Left ventricle myocardium inferior (tissue), 1 donor: ENCODE results near the gene ZNF768. TPM values are rescaled to one million over a fixed set of nuclear protein-coding genes. Genes with fewer than 3 reads are reported as not detected.
A peak's percentile ranks its signal among the peaks of the same experiment; 100 is the strongest.

Experiments used
- DNase-seq: peaks from one replicate; pipeline ENCODE4 v3.0.0-alpha.2; 2020
- H3K27ac ChIP-seq: fragments of 200-600 bp; replicated peaks from 2 replicates; pipeline ENCODE4 v1.8.0; 2021
- H3K27me3 ChIP-seq: fragments of 200-600 bp; 2 replicates; pipeline ENCODE4 v1.8.0; 2021; ENCODE audit warnings: low read depth
- H3K36me3 ChIP-seq: fragments of 200-600 bp; 2 replicates; pipeline ENCODE4 v1.8.0; 2021
- H3K4me1 ChIP-seq: fragments of 200-600 bp; 2 replicates; pipeline ENCODE4 v1.8.0; 2021
- H3K4me3 ChIP-seq: fragments of 200-600 bp; 2 replicates; pipeline ENCODE4 v1.8.0; 2021; ENCODE audit warnings: mild to moderate bottlenecking, moderate library complexity
- H3K9me3 ChIP-seq: fragments of 200-600 bp; replicated peaks from 2 replicates; pipeline ENCODE4 v1.8.0; 2021
- intact Hi-C: fragments of 100-400 bp; cut with micrococcal nuclease; formaldehyde crosslinking; loops from one replicate; pipeline ENCODE4 v1.11.0; 2022
- total RNA-seq: library from RNA; stranded (reverse); fragmentation: NEBNext Ultra II Directional; extraction: Animal tissue kit (Norgen Biotek cat#: 25700); gene quantifications from one replicate; pipeline ENCODE4 v1.2.1, GENCODE V29; 2021
- TF ChIP-seq, protein P1 (sequence below): fragments of 200-600 bp; IDR thresholded peaks from 2 replicates; pipeline ENCODE4 v1.8.0; 2021; ENCODE audit warnings: antibody characterized with exemption, mild to moderate bottlenecking, borderline replicate concordance
- donor health status: DM: no; HTN: yes; CAD: no; lungs with severe emphysema.

Gene ZNF768
- total RNA-seq, 1 donor from 2014 or later = 61.1 TPM

DNA sequence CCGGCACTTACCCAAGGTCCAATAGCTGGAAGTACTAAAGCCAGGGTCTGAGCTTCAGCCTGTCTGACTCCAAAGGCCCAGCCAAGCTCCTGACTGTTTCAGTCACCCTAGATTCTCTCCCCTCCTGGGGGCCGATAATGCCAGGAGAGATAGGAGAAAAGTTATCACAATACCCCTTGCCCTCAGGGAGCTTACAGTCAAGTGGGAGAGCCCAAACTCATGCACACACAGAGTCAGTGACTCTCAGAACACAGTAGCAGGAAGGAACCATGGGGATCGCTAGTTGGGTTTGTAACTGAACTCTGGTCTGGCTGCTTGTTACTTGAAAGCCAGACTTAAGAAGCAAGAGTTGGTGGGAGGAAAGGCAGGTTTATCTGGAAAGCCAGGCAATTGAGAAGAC lies 14.9 kb downstream of the ZNF768 start:
- DNase-seq = no peak
- no peaks in the 10 kb centered on the region for H3K9me3 ChIP-seq
- peaks cover 2% of the 10 kb centered on the region for H3K27me3 ChIP-seq
- no peaks in the 10 kb centered on the region for H3K36me3 ChIP-seq
- TF ChIP-seq, protein P1, sequence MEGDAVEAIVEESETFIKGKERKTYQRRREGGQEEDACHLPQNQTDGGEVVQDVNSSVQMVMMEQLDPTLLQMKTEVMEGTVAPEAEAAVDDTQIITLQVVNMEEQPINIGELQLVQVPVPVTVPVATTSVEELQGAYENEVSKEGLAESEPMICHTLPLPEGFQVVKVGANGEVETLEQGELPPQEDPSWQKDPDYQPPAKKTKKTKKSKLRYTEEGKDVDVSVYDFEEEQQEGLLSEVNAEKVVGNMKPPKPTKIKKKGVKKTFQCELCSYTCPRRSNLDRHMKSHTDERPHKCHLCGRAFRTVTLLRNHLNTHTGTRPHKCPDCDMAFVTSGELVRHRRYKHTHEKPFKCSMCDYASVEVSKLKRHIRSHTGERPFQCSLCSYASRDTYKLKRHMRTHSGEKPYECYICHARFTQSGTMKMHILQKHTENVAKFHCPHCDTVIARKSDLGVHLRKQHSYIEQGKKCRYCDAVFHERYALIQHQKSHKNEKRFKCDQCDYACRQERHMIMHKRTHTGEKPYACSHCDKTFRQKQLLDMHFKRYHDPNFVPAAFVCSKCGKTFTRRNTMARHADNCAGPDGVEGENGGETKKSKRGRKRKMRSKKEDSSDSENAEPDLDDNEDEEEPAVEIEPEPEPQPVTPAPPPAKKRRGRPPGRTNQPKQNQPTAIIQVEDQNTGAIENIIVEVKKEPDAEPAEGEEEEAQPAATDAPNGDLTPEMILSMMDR = no peak
- no peak overlapping the region for H3K27ac ChIP-seq
- intact Hi-C loops = no loop called here
- no peak overlapping the region for H3K4me3 ChIP-seq
- H3K4me1 ChIP-seq = no peaks in the 10 kb centered on the region

DNA sequence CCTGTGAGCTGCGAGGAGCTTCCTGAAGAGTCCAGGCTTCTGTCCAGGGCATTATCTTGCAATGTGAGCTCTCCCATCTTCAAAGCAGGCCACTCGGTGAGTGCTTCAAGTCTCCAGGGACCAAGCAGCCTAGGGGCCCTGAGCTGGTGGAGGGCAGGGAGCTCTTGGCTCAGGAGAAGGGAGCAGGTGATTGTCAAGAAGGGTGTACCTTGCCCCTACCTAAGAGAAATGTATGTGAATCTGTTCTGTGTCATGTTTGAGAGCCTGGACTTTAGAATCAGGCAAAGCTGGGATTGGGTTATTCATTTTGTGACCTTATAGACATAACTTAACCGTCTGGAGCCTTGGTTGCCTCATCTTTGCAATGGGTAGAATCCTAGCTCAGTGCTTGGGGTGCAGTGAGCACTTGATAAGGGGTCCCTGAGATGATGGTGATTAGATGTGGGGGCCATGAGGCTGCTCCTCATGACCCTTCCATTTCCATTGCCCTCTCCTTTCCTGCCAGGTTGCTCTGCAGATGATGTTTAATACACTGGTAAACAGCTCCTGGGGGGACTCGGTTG lies 15.9 kb downstream of the ZNF768 start:
- Histone ChIP-seq H3K4me3 (no peak overlapping the region), H3K27me3 (no peaks in the 10 kb centered on the region), H3K9me3 (no peaks in the 10 kb centered on the region), H3K36me3 (no peaks in the 10 kb centered on the region), H3K27ac (no peak overlapping the region), H3K4me1 (no peaks in the 10 kb centered on the region)
- TF ChIP-seq, protein P1 = no peak
- intact Hi-C loops = no loop called here
- no peak for DNase-seq

DNA sequence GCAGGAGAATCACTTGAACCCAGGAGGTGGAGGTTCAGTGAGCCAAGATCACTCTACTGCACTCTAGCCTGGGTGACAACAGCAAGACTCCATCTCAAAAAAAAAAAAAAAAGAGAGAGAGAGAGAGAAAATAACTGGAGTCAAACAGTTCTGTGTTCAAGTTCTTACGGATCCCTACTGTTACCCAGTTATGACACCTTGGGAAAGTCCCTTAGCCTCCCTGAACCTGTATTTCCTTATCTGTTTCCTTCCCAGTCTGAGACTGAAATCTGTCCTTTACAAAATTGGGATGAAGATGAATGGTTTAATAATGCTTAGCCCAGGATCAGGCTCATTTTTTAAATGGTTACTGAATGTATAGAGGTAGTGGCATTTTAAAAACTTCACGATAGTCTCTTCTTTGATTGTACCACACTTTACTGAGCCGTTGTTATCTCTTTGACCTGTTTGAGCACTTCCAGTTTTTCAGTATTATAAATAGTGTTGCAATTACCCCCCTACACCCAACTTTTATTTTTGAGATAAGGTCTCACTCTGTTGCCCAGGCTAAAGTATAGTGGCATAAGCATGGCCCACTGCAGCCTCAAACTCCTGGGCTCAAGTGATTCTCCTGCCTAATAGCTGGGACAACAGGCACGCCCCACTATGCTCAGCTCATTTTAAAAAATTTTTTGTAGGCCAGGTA lies 17.1 kb downstream of the ZNF768 start:
- Histone ChIP-seq H3K36me3 (no peaks in the 10 kb centered on the region), H3K27ac (no peak overlapping the region), H3K4me3 (no peak overlapping the region), H3K9me3 (no peaks in the 10 kb centered on the region), H3K4me1 (no peaks in the 10 kb centered on the region), H3K27me3 (no peaks in the 10 kb centered on the region)
- intact Hi-C loops = no loop called here
- TF ChIP-seq, protein P1 = no peak
- DNase-seq = no peak

DNA sequence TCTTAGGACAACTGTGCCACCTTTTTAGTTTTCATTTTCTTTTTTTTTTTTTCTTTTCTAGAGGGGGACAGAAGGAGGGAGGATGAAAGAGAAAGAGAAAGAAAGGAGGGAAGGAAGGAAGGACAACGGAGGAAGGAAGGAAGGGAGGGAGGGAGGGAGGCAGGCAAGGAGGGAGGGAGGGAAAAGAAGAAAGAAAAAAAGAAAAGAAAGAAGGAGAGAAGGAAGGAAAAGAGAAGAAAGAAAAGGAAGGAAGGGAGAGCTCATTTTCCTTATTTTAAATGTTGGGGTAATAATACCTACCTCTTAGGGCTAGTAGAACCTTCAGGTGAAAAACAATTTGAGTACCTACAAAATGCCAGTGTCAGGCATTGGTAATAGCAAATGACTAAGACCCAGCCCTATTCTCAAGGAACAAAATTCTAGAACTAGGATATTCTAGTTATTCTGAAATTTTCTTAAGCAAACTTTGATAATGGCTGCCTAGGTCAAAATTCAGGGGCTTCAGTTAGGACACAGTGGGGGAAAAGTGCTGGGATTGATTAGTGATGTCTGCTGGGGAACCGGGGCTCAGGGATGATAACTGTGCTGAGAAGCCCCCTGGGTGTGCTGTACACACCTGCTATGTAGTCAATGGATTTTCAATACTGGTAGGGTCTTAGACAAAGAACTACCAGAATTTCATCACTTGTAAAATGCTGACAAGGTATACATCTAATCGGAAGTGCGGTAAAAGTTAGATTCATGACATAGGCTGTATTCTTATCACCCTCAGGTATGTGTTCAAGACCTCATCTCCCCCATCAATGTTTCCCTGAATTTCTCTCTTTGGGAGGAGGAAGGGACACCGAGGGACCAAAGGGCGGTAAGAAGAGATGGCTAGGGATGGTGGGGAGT lies 22.7 kb downstream of the ZNF768 start:
- H3K27me3 ChIP-seq = no peaks in the 10 kb centered on the region
- no peaks in the 10 kb centered on the region for H3K36me3 ChIP-seq
- H3K27ac ChIP-seq = no peak overlapping the region
- intact Hi-C loops = no loop called here
- DNase-seq = no peak
- TF ChIP-seq, protein P1 = no peak
- no peaks in the 10 kb centered on the region for H3K4me1 ChIP-seq
- H3K9me3 ChIP-seq = no peaks in the 10 kb centered on the region
- no peak overlapping the region for H3K4me3 ChIP-seq

DNA sequence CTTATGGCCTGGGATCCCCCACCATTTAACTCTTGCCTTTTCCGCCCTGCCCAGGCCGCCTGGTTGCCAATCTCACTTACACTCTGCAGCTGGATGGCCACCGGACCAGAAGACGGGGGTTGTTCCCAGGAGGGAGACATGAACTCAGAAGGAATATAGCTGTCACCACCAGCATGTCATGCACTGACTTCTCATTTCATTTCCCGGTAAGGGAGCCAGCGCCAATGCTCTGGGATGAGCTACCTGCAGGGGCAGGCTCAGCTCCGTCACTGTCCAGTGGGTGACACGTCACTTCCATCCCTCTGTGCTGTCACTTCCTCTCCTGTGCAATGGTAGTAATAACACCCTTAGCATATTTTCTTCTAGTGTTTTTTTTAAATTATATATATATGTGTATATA lies 27.1 kb downstream of the ZNF768 start:
- intact Hi-C loops = no loop called here
- TF ChIP-seq, protein P1 = no peak
- Histone ChIP-seq H3K27me3 (peaks cover 16% of the 10 kb centered on the region), H3K27ac (no peak overlapping the region), H3K4me3 (peak overlapping the region; percentile 30), H3K9me3 (no peaks in the 10 kb centered on the region), H3K36me3 (no peaks in the 10 kb centered on the region), H3K4me1 (no peaks in the 10 kb centered on the region)
- no peak for DNase-seq
